ENCODE results near the gene KRTAP9-2.
"Not testable (repeated sequence)": the region's sequence is repeated elsewhere in the genome, so short reads cannot be mapped to it uniquely, and the experiment has no call there.

KRTAP9-2 gene, protein sequence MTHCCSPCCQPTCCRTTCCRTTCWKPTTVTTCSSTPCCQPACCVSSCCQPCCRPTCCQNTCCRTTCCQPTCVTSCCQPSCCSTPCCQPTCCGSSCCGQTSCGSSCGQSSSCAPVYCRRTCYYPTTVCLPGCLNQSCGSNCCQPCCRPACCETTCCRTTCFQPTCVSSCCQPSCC

DNA sequence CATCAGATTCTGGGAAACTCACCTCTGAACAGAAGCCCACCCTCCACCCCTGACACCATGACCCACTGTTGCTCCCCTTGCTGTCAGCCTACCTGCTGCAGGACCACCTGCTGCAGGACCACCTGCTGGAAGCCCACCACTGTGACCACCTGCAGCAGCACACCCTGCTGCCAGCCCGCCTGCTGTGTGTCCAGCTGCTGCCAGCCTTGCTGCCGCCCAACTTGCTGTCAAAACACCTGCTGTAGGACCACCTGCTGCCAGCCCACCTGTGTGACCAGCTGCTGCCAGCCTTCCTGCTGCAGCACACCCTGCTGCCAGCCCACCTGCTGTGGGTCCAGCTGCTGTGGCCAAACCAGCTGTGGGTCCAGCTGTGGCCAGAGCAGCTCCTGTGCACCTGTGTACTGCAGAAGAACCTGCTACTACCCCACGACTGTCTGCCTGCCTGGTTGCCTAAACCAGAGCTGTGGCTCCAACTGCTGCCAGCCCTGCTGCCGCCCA, at the start of gene KRTAP9-2:
KRTAP9-2 (plus strand) TSS at position 51 of the 498 bp plus-strand sequence; CDS start at position 58, 7 bp downstream.
- not testable (repeated sequence) for DNase-seq (ENCODE audit: low read depth, low spot score)

- no peak for DNase-seq (ENCODE audit: low read depth, low spot score)
Measured at GRCh38 chr17:41176744-41177387, 49.6 kb upstream of the KRTAP9-2 start.

DNA sequence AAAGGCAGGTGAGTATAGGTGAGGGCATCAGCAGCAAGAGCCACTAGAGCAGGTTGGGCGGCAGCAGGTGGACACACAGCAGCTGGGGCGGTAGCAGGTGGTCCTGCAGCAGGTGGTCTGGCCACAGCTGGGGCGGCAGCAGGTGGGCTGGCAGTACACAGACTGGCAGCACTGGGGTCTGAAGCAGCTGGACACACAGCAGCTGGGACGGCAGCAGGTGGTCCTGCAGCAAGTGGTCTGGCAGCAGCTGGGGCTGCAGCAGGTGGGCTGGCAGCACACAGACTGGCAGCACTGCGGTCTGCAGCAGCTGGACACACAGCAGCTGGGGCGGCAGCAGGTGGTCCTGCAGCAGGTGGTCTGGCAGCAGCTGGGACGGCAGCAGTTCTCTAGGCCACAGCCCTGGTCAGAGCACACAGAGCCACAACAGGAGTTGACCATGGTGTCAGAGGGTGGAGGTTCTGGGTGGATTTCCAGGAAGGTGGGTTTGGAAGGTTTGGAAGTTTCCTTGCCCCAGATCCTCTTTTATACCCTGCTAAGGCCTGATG, 48.6 kb upstream of the KRTAP9-2 start, which contains the start of gene KRTAP4-2:
KRTAP4-2 (minus strand) TSS at position 495 of the 545 bp plus-strand sequence; CDS start at position 438, 57 bp downstream.
- DNase-seq (ENCODE audit: low read depth, low spot score) = no peak

- no peak for DNase-seq (ENCODE audit: low read depth, low spot score)
Measured at GRCh38 chr17:41178341-41178740, 48.1 kb upstream of the KRTAP9-2 start.

- DNase-seq (ENCODE audit: low read depth, low spot score) = no peak
Measured at GRCh38 chr17:41178843-41179616, 47.4 kb upstream of the KRTAP9-2 start.

DNA sequence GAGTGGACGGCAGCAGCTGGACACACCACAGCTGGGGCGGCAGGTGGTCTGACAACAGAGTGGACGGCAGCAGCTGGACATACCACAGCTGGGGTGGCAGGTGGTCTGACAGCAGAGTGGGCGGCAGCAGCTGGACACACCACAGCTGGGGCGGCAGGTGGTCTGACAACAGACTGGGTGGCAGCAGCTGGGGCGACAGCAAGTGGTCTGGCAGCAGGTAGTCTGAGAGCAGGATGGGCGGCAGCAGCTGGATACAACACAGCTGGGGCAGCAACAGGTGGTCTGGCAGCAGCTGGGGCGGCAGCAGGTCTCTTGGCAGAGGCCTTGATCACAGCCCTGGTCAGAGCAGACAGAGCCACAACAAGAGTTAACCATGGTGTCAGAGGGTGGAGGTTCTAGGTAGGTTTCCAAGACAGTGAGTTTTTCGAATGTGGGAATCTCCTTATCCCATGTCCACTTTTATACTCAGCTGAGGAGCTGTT, 41.9 kb upstream of the KRTAP9-2 start, which contains the start of gene KRTAP4-1:
KRTAP4-1 (minus strand) TSS at position 432 of the 482 bp plus-strand sequence; CDS start at position 375, 57 bp downstream.
- DNase-seq (ENCODE audit: low read depth, low spot score) = no peak

- DNase-seq (ENCODE audit: low read depth, low spot score) = no peak
Measured at GRCh38 chr17:41185001-41185400, 41.4 kb upstream of the KRTAP9-2 start.

- DNase-seq (ENCODE audit: low read depth, low spot score) = no peak
Measured at GRCh38 chr17:41186872-41187271, 39.6 kb upstream of the KRTAP9-2 start.

- DNase-seq (ENCODE audit: low read depth, low spot score) = not testable (repeated sequence)
Measured at GRCh38 chr17:41189837-41190318, 36.6 kb upstream of the KRTAP9-2 start, which contains the start of gene KRTAP9-1. Gene KRTAP9-1 (plus strand): TSS chr17:41189887. CDS start chr17:41189887, 0 bp downstream.

DNA sequence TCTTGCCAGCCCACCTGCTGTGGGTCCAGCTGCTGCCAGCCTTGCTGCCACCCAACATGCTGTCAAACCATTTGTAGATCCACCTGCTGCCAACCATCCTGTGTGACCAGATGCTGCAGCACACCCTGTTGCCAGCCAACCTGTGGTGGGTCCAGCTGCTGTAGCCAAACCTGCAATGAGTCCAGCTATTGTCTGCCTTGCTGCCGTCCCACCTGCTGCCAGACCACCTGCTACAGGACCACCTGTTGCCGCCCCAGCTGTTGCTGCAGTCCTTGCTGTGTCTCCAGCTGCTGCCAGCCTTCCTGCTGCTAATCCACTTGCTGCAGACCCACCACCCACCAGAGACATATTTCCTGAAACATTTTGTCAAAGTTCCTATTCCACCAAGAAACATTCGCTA, 36.1 kb upstream of the KRTAP9-2 start:
- DNase-seq (ENCODE audit: low read depth, low spot score) = no peak

DNA sequence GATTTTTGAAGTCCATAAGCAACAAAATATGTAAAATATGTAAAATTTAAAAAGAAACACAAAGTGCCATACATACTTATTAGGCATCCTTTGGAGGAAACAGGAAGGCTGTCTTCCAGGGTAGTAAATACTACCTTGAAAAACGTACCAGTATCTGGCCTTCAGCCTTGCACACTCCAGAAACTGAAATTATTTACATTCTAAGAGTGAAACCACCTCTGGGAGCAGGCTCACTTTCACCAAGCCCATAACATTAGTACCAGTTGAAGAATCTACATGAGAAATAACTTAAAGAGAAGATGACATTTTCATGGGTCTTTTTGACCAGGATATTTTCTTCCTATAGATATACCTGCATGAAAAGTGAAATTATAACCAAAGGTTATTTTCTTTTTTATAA, 30.4 kb upstream of the KRTAP9-2 start:
- no peak for DNase-seq (ENCODE audit: low read depth, low spot score)

- DNase-seq (ENCODE audit: low read depth, low spot score) = no peak
Measured at GRCh38 chr17:41199421-41200078, 26.9 kb upstream of the KRTAP9-2 start.

DNA sequence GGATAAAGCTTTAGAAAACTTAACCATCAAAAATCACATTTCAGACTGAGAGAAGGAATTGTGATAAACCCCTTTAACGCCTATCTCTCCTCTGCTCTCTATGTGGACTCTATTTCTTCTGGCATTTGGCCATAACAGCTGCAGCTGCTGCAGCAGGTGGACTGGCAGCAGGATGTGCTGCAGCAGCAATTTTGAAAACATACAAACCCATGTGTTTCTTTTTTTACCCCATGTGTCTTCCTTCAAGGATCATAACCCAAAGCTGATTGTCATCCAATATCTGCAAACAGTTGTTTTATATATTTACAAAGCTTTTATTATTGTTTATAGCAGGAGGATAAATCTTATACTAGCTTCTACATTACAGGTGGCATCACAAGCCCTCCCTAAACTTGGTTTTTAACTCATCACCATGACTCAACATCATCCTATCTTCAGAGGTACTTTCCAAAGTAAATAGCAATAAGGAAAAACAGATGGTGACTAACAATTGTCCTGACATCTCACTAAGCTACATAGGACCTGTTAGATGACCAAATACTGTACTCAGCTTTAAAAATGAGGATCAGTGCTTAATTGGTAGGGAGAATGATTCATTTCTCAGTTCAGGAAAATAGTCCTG, 14.5 kb upstream of the KRTAP9-2 start:
- no peak for DNase-seq (ENCODE audit: low read depth, low spot score)

DNA sequence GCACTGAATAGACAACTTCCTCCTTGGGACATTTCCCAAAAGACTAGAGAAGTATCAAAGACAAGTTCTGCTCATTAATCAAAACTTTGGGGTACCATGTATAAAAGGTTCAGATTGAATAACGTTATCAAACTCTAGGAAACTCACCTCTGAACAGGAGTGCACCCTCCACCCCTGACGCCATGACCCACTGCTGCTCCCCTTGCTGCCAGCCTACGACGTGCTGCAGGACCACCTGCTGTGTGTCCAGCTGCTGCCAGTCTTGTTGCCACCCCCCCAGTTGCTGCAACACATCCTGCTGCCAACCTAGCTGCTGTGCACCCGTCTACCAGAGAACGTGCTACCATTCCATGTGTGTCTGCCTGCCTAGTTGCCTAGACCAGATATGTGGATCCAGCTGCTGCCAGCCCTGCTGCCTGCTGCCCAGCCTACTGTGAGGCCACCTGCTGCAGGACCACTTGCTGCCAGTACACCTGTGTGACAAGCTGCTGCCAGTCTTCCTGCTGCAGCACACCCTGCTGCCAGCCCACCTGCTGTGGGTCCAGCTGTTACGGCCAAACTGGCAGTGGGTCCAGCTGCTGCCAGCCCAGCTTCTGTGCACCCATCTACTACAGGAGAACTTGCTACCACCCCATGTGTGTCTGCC, 13.8 kb upstream of the KRTAP9-2 start:
- no peak for DNase-seq (ENCODE audit: low read depth, low spot score)

GRCh38 chr17:41215681-41216080, 10.8 kb upstream of the KRTAP9-2 start:
- no peak for DNase-seq (ENCODE audit: low read depth, low spot score)

DNA sequence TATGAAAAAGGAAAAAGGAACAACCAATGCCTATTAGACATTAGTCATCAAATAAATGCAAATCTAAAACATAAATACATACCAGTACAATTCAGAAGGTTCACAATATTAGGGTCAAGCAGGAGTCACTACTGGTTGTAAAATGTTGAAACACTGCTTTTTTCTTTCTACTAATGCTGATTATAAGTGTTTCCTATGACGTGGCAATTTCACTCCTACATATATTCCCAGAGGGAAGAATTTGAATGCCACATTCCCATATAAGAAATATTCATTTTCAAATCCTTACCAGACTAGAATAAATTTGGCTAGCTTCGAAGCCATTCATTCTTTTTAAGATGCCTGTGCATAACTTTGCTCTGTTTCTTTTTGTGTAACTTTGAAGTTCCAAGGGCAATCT, 2.6 kb upstream of the KRTAP9-2 start:
- DNase-seq (ENCODE audit: low read depth, low spot score) = no peak

DNA sequence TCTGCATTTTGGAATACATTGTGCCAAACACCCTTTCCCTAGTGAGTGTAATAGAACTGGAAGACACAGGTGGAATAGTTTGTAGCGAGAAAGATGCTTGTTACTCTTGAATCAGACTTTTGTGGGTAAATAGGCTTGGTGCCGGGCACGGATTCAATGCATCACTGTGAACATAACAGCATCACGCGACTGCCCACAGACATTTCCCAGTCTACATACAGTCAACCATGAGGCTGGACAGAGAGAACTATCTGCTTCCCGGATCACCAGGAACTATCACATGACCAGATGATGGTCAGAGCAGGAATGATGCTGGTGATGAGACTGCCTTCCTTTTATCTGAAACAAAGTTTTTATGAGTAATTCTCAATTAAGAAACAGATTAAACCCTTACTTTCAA, 397 bp upstream of the KRTAP9-2 start:
- no peak for DNase-seq (ENCODE audit: low read depth, low spot score)

DNA sequence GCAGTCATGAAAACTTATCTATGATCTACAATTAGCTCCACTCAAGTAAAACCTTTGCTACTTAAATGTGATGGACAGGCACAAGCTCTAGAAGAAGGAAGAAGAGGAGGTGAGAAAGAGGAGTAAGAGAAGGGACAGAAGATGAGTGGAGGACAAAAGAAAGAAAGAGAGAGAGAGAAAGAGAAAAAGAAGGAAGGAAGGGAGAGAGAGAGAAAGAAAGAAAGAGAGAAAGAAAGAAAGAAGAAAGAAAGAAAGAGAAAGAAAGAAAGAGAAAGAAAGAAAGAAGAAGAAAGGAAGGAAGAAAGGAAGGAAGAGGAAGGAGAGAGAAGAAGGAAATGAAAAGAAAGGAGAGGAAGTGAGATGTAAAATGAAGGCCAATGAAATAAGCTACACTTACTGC, 3.6 kb downstream of the KRTAP9-2 start:
- DNase-seq (ENCODE audit: low read depth, low spot score) = no peak

GRCh38 chr17:41231731-41232130, 5.3 kb downstream of the KRTAP9-2 start:
- no peak for DNase-seq (ENCODE audit: low read depth, low spot score)

All from ELF-1 (cell line).